ENCODE results near the gene MAGEB6B. TPM values are rescaled to one million over a fixed set of nuclear protein-coding genes. Genes with fewer than 3 reads are reported as not detected.

The MAGEB6B gene, protein sequence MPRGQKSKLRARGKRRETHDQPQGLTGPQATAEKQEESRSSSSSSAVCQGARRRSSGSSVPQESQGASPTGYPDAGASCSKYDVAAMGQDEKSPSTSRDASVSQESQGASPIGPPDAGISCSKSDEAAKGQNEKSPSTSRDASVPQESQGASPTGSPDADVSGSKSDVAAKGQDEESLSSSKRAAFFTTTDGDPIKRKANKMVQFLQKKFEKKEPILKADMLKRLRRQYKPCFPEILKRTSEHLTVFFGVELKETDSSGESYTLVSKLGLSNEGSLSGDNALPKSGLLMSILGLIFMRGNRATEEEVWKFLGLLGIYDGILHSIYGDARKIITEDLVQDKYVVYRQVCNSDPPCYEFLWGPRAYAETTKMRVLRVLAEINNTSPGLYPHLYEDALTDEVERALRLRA
- not detected in 2 replicates for total RNA-seq

DNA sequence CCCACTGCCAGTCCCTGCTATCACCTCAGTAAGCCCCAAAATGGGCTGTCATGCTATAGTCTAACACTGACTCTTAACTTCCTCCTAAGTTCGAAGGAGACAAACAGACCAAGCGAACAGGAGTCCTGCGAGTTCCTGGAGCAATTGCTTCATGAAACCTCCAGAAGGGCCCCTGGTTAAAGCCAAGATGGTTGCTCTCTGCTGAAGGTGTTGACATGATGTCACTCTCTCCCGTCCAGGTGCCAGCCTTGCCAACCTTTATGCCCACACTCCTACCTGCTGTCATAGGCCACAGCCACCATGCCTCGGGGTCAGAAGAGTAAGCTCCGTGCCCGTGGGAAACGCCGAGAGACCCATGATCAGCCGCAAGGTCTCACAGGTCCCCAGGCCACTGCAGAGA lies at the start of gene MAGEB6B:
TSS of gene MAGEB6B (plus strand) at position 301 of the 400 bp plus-strand sequence. CDS start at position 301, 0 bp downstream.

DNA sequence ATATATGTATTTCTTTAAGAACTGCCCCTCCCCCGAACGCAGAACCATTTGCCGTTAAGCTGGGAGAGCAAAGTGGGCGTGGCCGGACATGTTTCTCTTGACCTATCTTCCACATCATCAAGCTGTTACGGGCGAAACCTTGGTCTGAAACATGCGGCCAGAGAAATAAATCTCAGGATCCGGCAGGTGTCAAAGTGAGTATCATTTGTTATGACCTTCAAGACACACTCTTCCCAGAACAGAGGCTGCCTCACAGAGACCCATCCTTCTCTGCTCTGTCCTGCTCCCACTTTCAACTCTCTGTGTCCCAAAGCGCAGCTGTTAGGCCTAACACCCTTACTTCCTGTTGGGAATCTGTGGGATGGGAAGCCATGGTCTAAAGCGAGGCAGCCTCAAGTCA lies 22.1 kb upstream of the MAGEB6B start, which contains the start of gene MAGEB18:
TSS of gene MAGEB18 (plus strand) at position 70 of the 400 bp plus-strand sequence. CDS start 643 bp downstream, outside the sequence.

DNA sequence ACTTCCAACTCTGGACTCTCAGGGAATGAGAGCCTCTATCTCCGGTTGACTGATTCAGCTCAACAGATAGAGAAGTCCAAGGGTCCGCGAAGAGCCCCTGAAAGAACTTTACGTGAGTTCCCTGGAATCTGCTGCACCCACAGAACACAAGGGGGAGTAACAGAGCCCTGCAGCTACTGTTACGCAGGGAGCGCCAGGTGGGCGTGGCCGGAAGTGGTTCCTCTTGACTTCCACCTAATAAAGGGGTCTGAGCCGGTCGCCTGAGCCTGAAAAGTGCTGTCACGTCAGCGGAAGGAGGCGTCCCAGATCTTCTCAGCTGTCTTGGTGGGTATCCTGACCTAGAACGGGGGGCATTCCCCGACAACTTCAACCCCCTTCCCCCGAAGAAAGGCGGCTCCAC lies 31.8 kb downstream of the MAGEB6B start, which contains the start of gene MAGEB6:
TSS of gene MAGEB6 (plus strand) at position 237 of the 400 bp plus-strand sequence. CDS start 1,407 bp downstream, outside the sequence.

Other genes with a start within 250 kb of the MAGEB6B start
- gene MAGEB18, start 22.3 kb upstream of the MAGEB6B start, total RNA-seq, result not detected in 2 replicates
- gene MAGEB6, start 31.8 kb downstream of the MAGEB6B start, total RNA-seq, result not detected in 2 replicates
- not detected in 2 replicates for gene MAGEB5, start 55.6 kb downstream of the MAGEB6B start, total RNA-seq

Data from endothelial cell of coronary artery (primary cell).